GM19035 (cell line): Measurements from ENCODE around the gene ITGBL1.

ENCODE experiments used
- ATAC-seq: cut with Tn5 transposase; IDR thresholded peaks from one replicate; pipeline ENCODE4 v1.9.1; 2021; ENCODE audit not compliant: unreplicated experiment

ITGBL1 gene

GRCh38 chr13:101738336-101738735 lies 285.9 kb downstream of the ITGBL1 start:
- ATAC-seq = no peak

DNA sequence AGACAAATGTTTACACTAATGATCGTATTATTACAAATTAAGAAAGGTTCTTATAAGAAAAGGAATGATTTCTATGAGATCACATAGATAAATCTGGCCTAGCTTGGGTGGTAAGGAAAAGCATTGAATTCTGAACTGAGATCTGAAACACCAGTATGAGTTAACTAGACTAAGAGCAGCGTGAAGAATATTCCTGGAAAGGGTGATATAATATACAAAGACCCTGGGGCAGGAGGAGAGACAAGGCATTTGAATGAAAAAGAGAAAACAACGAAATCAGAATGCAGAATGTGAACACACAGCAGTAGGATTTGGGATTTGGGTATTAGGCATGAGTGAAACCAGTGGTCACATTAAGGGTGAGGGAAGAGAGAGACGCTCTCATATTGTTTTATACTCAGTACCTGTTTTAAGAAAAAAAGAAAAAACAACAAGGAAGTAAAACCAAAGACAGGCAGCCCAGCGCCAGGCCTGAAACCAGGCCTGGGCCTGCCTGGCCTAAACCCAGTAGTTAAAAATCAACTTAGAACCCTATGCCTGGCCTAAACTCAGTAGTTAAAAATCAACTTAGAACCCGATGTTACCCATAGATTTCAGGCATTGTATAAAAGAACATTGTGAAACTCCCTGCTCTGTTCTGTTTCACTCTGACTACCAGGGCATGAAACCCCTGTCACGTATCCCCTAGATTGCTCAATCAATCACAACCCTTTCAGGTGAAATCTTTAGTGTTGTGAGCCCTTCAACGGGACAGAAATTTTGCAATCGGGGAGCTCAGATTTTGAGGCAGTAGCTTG lies 287.1 kb downstream of the ITGBL1 start:
- peak; percentile 86 for ATAC-seq

GRCh38 chr13:101746513-101746912 lies 294.0 kb downstream of the ITGBL1 start:
- ATAC-seq = no peak

DNA sequence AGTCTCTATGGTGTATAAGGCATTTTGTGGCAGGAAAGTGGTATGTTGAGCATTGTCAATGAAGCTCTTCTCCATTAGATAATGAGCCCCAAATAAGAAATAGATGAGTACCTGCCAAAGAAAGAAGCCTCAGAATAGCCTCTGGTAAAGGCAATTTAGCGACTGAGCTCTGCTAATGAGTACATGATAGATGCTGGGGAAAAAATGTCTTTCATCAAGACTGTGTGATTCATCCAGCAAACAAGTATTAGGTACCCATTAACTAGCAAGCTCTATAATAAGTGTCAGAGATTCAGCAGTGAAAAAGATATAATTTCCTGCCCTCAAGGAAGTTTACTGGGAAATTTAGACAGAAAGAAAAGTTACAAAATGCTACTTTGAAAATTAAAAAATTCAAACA lies 294.6 kb downstream of the ITGBL1 start:
- ATAC-seq = no peak

DNA sequence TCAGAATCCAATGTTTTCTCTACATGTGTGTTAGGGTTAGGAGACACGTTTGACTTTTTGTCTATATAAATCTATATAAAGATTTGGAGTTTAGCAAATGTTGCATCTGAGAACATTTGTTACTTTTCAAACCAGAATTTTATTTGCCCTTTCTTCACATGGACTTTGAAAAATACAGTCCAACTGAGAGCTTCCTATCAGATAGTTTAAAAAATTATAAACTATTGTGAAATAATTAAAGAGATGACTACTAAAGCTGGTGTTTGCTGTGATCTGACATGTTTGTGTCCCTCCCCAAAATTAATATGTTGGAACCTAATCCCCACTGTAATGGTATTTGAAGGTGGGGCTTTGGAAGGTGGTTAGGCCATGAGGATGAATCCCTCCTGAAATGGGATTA lies 297.1 kb downstream of the ITGBL1 start:
- ATAC-seq = no peak

GRCh38 chr13:101751488-101751887 lies 299.0 kb downstream of the ITGBL1 start:
- peak; percentile 78 for ATAC-seq

DNA sequence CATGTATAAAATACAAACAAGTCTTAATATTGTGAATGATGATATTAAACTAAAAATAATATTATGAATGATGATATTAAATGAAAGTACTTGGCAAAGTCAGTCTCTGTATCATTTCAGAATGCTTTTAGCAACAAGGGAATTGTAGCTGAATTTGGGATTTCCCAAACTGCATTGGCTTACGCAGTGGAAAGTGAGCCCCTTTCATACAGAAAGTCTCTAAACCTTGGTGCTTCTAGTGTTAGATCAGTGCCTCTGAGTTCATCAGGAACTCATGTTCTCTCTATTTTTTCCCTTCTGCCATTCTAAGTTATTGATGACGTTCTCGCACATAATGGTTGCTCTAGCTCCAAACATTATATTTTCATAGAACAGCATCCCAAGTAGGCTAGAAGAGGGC lies 300.0 kb downstream of the ITGBL1 start:
- no peak for ATAC-seq

- ATAC-seq = no peak
Measured at GRCh38 chr13:101755228-101755887, 302.9 kb downstream of the ITGBL1 start.

GRCh38 chr13:101757446-101758039 lies 305.1 kb downstream of the ITGBL1 start:
- ATAC-seq = peak; percentile 78

DNA sequence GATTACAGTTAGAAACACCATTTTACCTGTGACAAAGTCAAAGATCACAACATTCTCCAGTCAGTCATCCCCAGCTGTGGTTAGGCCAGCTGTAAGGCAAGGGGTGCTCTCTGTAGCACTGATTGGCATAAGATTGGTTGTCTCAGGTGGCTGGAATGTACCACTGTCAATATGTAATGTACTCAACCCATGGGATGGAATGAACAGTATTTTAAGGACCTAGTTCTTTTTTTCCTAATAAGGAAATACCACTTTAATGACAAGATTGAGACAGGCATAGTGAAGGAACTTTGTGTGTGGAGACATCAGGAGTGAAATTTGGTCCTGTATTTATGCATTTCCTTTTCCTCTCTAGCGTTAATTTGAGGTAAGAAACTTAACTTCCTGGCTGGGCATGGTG lies 310.7 kb downstream of the ITGBL1 start:
- no peak for ATAC-seq
